ENCODE measurements around the gene TTC39C.
A peak's percentile ranks its signal among the peaks of the same experiment; 100 is the strongest.

Gene TTC39C

DNA sequence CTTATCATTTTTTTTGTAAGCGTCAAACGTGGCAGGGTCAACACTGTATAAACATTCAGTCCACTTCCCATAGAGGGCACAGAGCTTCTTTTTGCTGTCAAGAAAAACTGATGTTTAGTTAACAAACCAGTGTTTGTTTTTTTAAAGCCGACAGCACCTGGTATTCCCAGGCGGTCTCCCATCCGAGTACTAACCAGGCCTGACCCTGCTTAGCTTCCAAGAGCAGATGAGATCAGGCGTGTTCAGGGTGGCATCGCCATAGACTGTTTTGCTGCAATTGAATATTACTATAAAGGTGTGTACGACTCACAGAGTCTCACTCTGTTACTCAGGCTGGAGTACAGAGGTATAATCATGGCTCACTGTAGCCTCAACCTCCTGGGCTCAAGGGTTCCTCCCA lies 155.8 kb downstream of the TTC39C start:
- POLR2A ChIA-PET = no interaction called here
- no peak for DNase-seq (ENCODE audit: extremely low spot score)
- CTCF ChIA-PET = interaction anchor here (1.4 kb wide), 1 partner anchor 29 kb away, joined by 3 read pairs; no protein-coding TSS in a partner anchor
- no peak for TF ChIP-seq CTCF (IDR thresholded peaks at IDR 0.05; ENCODE audit: control extremely low read depth, extremely low read depth, low read depth, missing control alignments)

DNA sequence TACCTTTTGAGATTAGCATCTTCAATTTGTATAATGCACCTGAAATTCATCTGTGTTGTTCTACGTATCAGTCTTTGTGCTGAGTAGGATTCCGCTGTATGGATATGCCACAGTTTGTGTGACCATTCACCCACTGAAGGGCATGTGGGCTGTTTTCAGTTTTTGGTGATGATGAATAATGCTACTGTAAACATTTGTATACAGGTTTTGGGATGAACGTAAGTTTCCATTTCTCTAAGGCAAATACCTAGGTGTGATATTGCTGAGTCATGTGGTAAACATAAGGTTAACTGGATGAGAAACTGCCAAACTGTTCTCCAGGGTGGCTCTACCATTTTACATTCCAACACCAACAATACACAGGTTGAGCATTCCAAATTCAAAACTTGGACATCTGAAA lies 159.4 kb downstream of the TTC39C start:
- no peak for TF ChIP-seq CTCF (IDR thresholded peaks at IDR 0.05; ENCODE audit: control extremely low read depth, extremely low read depth, low read depth, missing control alignments)
- no peak for DNase-seq (ENCODE audit: extremely low spot score)
- CTCF ChIA-PET = interaction anchor here (0.9 to 1.8 kb wide), 2 partner anchors 14 to 315 kb away, joined by 5 read pairs; no protein-coding TSS in a partner anchor
- POLR2A ChIA-PET = no interaction called here

DNA sequence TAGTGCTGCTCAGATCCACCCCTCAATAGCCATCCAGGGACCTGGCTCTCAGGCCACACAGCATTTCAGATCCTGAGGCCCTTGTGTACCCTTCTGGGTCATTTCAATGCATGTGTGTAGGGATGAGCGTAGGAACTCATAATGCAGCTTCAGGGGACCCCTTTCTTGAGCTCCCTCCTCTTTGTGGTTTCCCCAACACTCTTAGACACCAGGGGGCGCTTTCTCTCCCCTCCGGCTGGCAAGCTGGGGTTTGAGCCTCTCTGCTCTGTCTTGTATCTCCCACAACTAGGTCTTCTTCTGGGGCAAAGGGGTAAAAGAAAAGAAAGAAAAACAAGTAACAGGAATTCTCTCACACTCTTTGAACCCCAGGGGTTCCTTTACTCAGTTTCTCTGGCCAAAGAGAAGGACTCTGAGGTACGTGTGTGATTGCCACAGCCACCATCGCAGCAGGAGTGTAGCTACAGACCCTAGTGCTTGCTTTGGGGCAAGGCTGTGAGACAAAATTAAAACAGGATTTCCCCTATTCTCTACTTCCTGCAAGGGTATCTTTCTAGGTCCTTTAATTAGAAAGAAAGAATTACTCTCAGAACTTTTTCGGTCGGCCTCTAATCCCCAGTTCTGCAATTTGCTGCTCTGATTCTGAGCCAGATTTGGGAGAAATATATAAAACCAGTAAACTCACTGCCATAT lies 162.3 kb downstream of the TTC39C start:
- ChIA-PET POLR2A (no interaction called here), CTCF (interaction anchor here (0.7 to 3.2 kb wide), 25 partner anchors 10 to 495 kb away, joined by 3 to 106 read pairs (median 4); partner anchors contain the start of gene CABYR)
- TF ChIP-seq CTCF (IDR thresholded peaks at IDR 0.05; ENCODE audit: control extremely low read depth, extremely low read depth, low read depth, missing control alignments) = peak; percentile 79
- DNase-seq (ENCODE audit: extremely low spot score) = peak; percentile 66

GRCh38 chr18:24177499-24178133 lies 163.1 kb downstream of the TTC39C start:
- DNase-seq (ENCODE audit: extremely low spot score) = no peak
- CTCF ChIA-PET = interaction anchor here (0.8 to 3.2 kb wide), 12 partner anchors 12 to 312 kb away, joined by 3 to 106 read pairs (median 6); partner anchors contain the start of gene CABYR
- POLR2A ChIA-PET = no interaction called here
- TF ChIP-seq CTCF (IDR thresholded peaks at IDR 0.05; ENCODE audit: control extremely low read depth, extremely low read depth, low read depth, missing control alignments) = no peak

DNA sequence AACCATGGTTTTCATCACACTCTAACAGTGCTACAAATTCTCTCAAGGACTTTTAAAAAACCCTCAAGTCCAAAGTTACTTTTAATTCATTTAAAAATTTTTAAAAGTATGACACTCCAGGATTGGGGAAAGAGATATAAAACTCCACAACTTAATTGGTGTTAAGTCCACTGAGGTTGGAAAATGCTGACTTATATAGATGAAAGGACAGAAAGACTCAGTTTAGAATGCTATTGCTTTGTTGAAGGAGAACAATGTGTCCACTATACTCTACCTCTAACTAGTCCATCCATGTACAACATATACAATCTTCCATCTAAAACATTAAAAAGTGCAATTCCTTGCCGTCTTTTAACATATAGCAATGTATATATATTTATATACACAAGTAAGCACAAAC lies 165.5 kb downstream of the TTC39C start:
- DNase-seq (ENCODE audit: extremely low spot score) = no peak
- POLR2A ChIA-PET = no interaction called here
- TF ChIP-seq CTCF (IDR thresholded peaks at IDR 0.05; ENCODE audit: control extremely low read depth, extremely low read depth, low read depth, missing control alignments) = no peak
- CTCF ChIA-PET = interaction anchor here (1.3 to 1.5 kb wide), 2 partner anchors 9 to 24 kb away, joined by 3 to 4 read pairs; no protein-coding TSS in a partner anchor

GRCh38 chr18:24181806-24182205 lies 167.3 kb downstream of the TTC39C start:
- DNase-seq (ENCODE audit: extremely low spot score) = no peak
- ChIA-PET POLR2A (no interaction called here), CTCF (interaction anchor here (0.8 to 1.9 kb wide), 3 partner anchors 10 to 97 kb away, joined by 3 to 8 read pairs (median 5); no protein-coding TSS in a partner anchor)
- no peak for TF ChIP-seq CTCF (IDR thresholded peaks at IDR 0.05; ENCODE audit: control extremely low read depth, extremely low read depth, low read depth, missing control alignments)

Data from GM10248 (cell line).